Pancreas (tissue), 10 donors: ENCODE data around the gene ILK. TPM values are rescaled to one million over a fixed set of nuclear protein-coding genes. Genes with fewer than 3 reads are reported as not detected.

Experiments
- ATAC-seq, 4 donors: fragments of 200-7000 bp; cut with Tn5 transposase; one replicate each; pipeline versions ENCODE4 v1.8.0 to v1.9.1; 2020; ENCODE audit warnings: mild to moderate bottlenecking in 4 of 4, moderate library complexity in 4 of 4
- DNase-seq, 6 donors: peaks; one replicate each; pipeline ENCODE4 v3.0.0-alpha.2; 2020
- FAIRE-seq: peaks from 2 replicates; lab custom pipeline; 2012; peaks lifted over from hg19 to GRCh38; lab: Jason Lieb, UNC
- H3K27ac ChIP-seq, 4 donors: fragments of 200-600 bp; sonication (generic); 1 replicate in 3 of 4; 2 replicates in 1 of 4; pipeline versions ENCODE4 v1.5.0 to v1.8.0; 2020
- H3K27me3 ChIP-seq, 4 donors: fragments of 200-600 bp; one replicate each; pipeline ENCODE4 v1.8.0; 2021
- H3K36me3 ChIP-seq, 3 donors: fragments of 200-600 bp; sonication (generic) in 1 of 3; one replicate each; pipeline versions ENCODE4 v1.5.0 to v1.8.0; 2020 to 2021
- H3K4me1 ChIP-seq, 3 donors: fragments of 200-600 bp; one replicate each; pipeline ENCODE4 v1.8.0; 2021
- H3K4me3 ChIP-seq, 4 donors: fragments of 200-600 bp; sonication (generic) in 2 of 4; one replicate each; pipeline versions ENCODE4 v1.5.0 to v1.8.0; 2020 to 2021
- H3K9me3 ChIP-seq, 4 donors: fragments of 200-600 bp; one replicate each; pipeline ENCODE4 v1.8.0; 2021
- CTCF ChIP-seq, 4 donors: fragments of 200-600 bp; sonication (generic) in 3 of 4; IDR thresholded peaks; one replicate each; pipeline versions ENCODE4 v1.5.0 to v1.8.0; 2021; ENCODE audit warnings: antibody characterized with exemption in 4 of 4
- WGBS, 2 donors: extraction: QIAGEN DNeasy Blood & Tissue Kit; methylation state at CpG; one replicate each; pipeline ENCODE4 v1.1.7; 2013; 5-methylcytosine and 5-hydroxymethylcytosine counted together
- intact Hi-C, 3 donors: fragments of 100-400 bp; cut with DNase I; formaldehyde crosslinking; loops; one replicate each; pipeline versions ENCODE4 v1.11.1 to v1.14.2; 2022
- polyA plus RNA-seq, 2 donors: library from polyadenylated mRNA; stranded (reverse); fragments of 200-250 nt; gene quantifications; one replicate each; pipeline ENCODE4 v1.2.3, GENCODE V29; 2013
- total RNA-seq, 6 donors: library from RNA; stranded (reverse); fragmentation: NEBNext Ultra II Directional in 4 of 6; extraction: Animal tissue kit (Norgen Biotek cat#: 25700) in 4 of 6; gene quantifications; one replicate each; pipeline versions ENCODE4 v1.2.1 to v1.2.4, GENCODE V29; 2021 to 2023
- donor health status: healthy with polysubstance abuse.
- donor health status: DM: no; HTN: no; CAD: no; lungs with moderate emphysema.
- donor health status: DM: no; HTN: no; CAD: no.
- donor health status: control.
- donor health status: control.
- donor health status: Bipolar disorder and iron deficiency.
- donor health status: DM: yes; HTN: yes; CAD: no.
- donor health status: DM: no; HTN: no; CAD: no.
- donor health status: DM: no; HTN: no; CAD: no.
- donor health status: DM: yes; HTN: yes; CAD: no.

Gene ILK
- total and polyA plus RNA-seq, 8 donors, result 47.9 to 137 (median 70.4) TPM

GRCh38 chr11:6579681-6580080 lies 23.9 kb upstream of the ILK start:
- no peaks in the 10 kb centered on the region for H3K27me3 ChIP-seq
- FAIRE-seq (no peak), DNase-seq (no peak), ATAC-seq (no peak)
- no peak for TF ChIP-seq CTCF (IDR thresholded peaks at IDR 0.05)
- no peak overlapping the region for H3K4me3 ChIP-seq
- no peak overlapping the region for H3K27ac ChIP-seq
- intact Hi-C loops, result no loop called here
- no peaks in the 10 kb centered on the region for H3K4me1 ChIP-seq
- H3K9me3 ChIP-seq, result no peaks in the 10 kb centered on the region
- WGBS, 2 donors, result 82 to 83% methylated on average over 2 of the region's 2 CpGs
- no peaks in the 10 kb centered on the region for H3K36me3 ChIP-seq

GRCh38 chr11:6583584-6583983 lies 20.0 kb upstream of the ILK start:
- Histone ChIP-seq H3K36me3 (no peaks in the 10 kb centered on the region), H3K4me1 (no peaks in the 10 kb centered on the region), H3K27ac (no peak overlapping the region), H3K27me3 (no peaks in the 10 kb centered on the region), H3K9me3 (no peaks in the 10 kb centered on the region), H3K4me3 (no peak overlapping the region)
- FAIRE-seq (no peak), DNase-seq (no peak), ATAC-seq (no peak)
- WGBS, 2 donors, result 97 to 100% methylated on average over 1 of the region's 1 CpG
- intact Hi-C loops, result no loop called here
- no peak for TF ChIP-seq CTCF (IDR thresholded peaks at IDR 0.05)

- no peak overlapping the region for H3K27ac ChIP-seq
- no peak overlapping the region for H3K4me3 ChIP-seq
- FAIRE-seq (no peak), ATAC-seq (no peak), DNase-seq (no peak)
- no peaks in the 10 kb centered on the region for H3K36me3 ChIP-seq
- intact Hi-C loops, result no loop called here
- H3K9me3 ChIP-seq, result no peaks in the 10 kb centered on the region
- no peaks in the 10 kb centered on the region for H3K27me3 ChIP-seq
- no peak for TF ChIP-seq CTCF (IDR thresholded peaks at IDR 0.05)
- H3K4me1 ChIP-seq, result no peaks in the 10 kb centered on the region
- 91 to 93% methylated on average over 4 of the region's 4 CpGs for WGBS, 2 donors
Measured at GRCh38 chr11:6584528-6584927, 19.0 kb upstream of the ILK start.

- FAIRE-seq, result no peak
- no peak for ATAC-seq
- Histone ChIP-seq H3K4me1 (no peaks in the 10 kb centered on the region), H3K36me3 (no peaks in the 10 kb centered on the region), H3K4me3 (no peak overlapping the region), H3K27me3 (no peaks in the 10 kb centered on the region), H3K9me3 (no peaks in the 10 kb centered on the region), H3K27ac (no peak overlapping the region)
- WGBS, 2 donors, result 96% methylated on average over 25 of the region's 25 CpGs
- DNase-seq, result no peak
- TF ChIP-seq CTCF (IDR thresholded peaks at IDR 0.05), result no peak
- intact Hi-C loops, result loop anchor here in 1 of 3 donors (5.0 kb wide), 1 partner anchor 39 kb away; no protein-coding TSS in a partner anchor
Measured at GRCh38 chr11:6586434-6587359, 16.9 kb upstream of the ILK start.
